T-cell (primary cell): ENCODE data around the gene AQP7. TPM values are rescaled to one million over a fixed set of nuclear protein-coding genes. Genes with fewer than 3 reads are reported as not detected.
A peak's percentile ranks its signal among the peaks of the same experiment; 100 is the strongest.
"Not testable (repeated sequence)": the region's sequence is repeated elsewhere in the genome, so short reads cannot be mapped to it uniquely, and the experiment has no call there.

Source experiments
- ATAC-seq, 4 experiments: fragments of 200-7000 bp in 3 of 4; fragments of 150-1000 bp in 1 of 4; cut with Tn5 transposase; replicated peaks in 1 of 4; 1 replicate in 3 of 4; 2 replicates in 1 of 4; pipeline ENCODE4 v1.10.0; 2021; ENCODE audit warnings: moderate library complexity in 3 of 4, mild to moderate bottlenecking in 2 of 4, moderate number of reproducible peaks in 1 of 4
- CTCF ChIA-PET, 2 donors: fragments of 300-600 bp; sonication (Branson Sonifier 250); formaldehyde crosslinking; loops; one replicate each; lab custom pipeline; 2022; ENCODE audit warnings: antibody characterized with exemption in 2 of 2; lab: Charles Lee
- POLR2A ChIA-PET, 2 donors: fragments of 300-600 bp; sonication (Branson Sonifier 250); formaldehyde crosslinking; loops; one replicate each; lab custom pipeline; 2022; ENCODE audit warnings: antibody characterized with exemption in 2 of 2; lab: Charles Lee
- DNase-seq, 35 experiments: peaks; one replicate each; pipeline versions ENCODE4 v3.0.0 to v3.0.0-alpha.2; 2013 to 2023
- H3K27ac ChIP-seq: one replicate; pipeline ENCODE4 v1.5.1; 2013; ENCODE audit warnings: low read length
- H3K27me3 ChIP-seq, 2 experiments: replicated peaks in 1 of 2; 1 replicate in 1 of 2; 2 replicates in 1 of 2; pipeline versions ENCODE4 v1.6.1 to v1.7.0; 2013; ENCODE audit warnings: low read length in 1 of 2, mixed read lengths in 1 of 2; ENCODE audit not compliant: control insufficient read depth in 2 of 2, insufficient read depth in 2 of 2; ENCODE audit errors: extremely low read depth in 1 of 2
- H3K36me3 ChIP-seq, 2 donors: 1 replicate in 1 of 2; 2 replicates in 1 of 2; pipeline versions ENCODE4 v1.6.1 to v1.7.0; 2013; ENCODE audit warnings: low read length in 1 of 2; ENCODE audit not compliant: control insufficient read depth in 2 of 2, insufficient read depth in 1 of 2; ENCODE audit errors: extremely low read depth in 1 of 2
- H3K4me1 ChIP-seq, 2 experiments: 1 replicate in 1 of 2; 2 replicates in 1 of 2; pipeline versions ENCODE4 v1.6.1 to v1.7.0; 2013; ENCODE audit warnings: low read length in 2 of 2, mixed read lengths in 1 of 2; ENCODE audit not compliant: insufficient read depth in 2 of 2, control insufficient read depth in 1 of 2; ENCODE audit errors: extremely low read depth in 1 of 2
- H3K4me3 ChIP-seq, 2 donors: 1 replicate in 1 of 2; 2 replicates in 1 of 2; pipeline versions ENCODE4 v1.5.1 to v1.7.0; 2013; ENCODE audit warnings: mild to moderate bottlenecking in 2 of 2, low read length in 1 of 2, moderate library complexity in 1 of 2; ENCODE audit not compliant: control insufficient read depth in 1 of 2; ENCODE audit errors: extremely low read depth in 1 of 2
- H3K9me3 ChIP-seq: 2 replicates; pipeline ENCODE4 v1.7.0; 2013
- H3K27ac Mint-ChIP-seq, 2 donors: one replicate each; pipeline ENCODE4 v1.8.0; 2020 to 2021; ENCODE audit warnings: mild to moderate bottlenecking in 2 of 2, mixed read lengths in 2 of 2
- H3K27me3 Mint-ChIP-seq, 2 donors: one replicate each; pipeline ENCODE4 v1.8.0; 2021 to 2022; ENCODE audit warnings: mixed read lengths in 2 of 2
- H3K36me3 Mint-ChIP-seq: one replicate; pipeline ENCODE4 v1.8.0; 2021; ENCODE audit warnings: mixed read lengths
- H3K4me1 Mint-ChIP-seq, 3 donors: one replicate each; pipeline ENCODE4 v1.8.0; 2020 to 2022; ENCODE audit warnings: mixed read lengths in 3 of 3, mild to moderate bottlenecking in 1 of 3
- H3K4me3 Mint-ChIP-seq, 3 donors: one replicate each; pipeline ENCODE4 v1.8.0; 2020 to 2022; ENCODE audit warnings: mild to moderate bottlenecking in 3 of 3, mixed read lengths in 3 of 3, moderate library complexity in 3 of 3
- H3K9me3 Mint-ChIP-seq, 3 donors: one replicate each; pipeline ENCODE4 v1.8.0; 2020 to 2022; ENCODE audit warnings: mixed read lengths in 3 of 3
- WGBS: methylation state at CpG from one replicate; pipeline ENCODE4 v1.1.5; 2013; ENCODE audit warnings: missing lambda C conversion rate; ENCODE audit not compliant: insufficient coverage; 5-methylcytosine and 5-hydroxymethylcytosine counted together
- total RNA-seq, 35 experiments: library from RNA in 6 of 35; stranded (reverse) in 6 of 35; fragments of 120-200 nt in 1 of 35; gene quantifications; one replicate each; pipeline versions ENCODE4 v1.2.1 to v1.2.4 and lab custom pipeline; 2013 to 2026

AQP7 gene
- total RNA-seq, 5 donors from 2014 or later (not counting 1 experiment from before 2014, with no cell fraction given): 0.20 to 1.4 (median 0.44) TPM

DNA sequence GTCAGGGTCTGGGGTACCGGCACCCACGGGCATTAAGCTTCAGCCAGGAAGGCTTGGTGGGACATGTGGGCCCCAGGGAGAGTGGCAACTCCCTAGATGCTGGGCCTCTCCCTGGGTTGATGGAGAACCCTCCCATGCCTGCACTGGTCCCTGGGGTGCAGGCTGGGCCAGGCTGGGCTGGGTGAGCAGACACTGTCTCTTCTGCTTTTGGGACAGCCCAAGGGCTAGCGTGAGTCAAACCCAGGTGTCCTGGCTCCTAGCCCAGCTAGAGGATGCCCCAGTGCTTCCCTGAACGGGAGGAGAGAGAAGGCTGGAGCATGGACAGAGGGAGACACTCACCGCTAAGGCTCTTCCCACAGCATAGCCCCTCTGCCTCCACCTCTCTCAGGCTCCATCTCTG, 5.7 kb upstream of the AQP7 start:
- Mint-ChIP-seq H3K27ac (peak overlapping the region in 1 of 2 donors; percentile 22), H3K4me1 (peaks cover 6% of the 10 kb centered on the region in 3 donors), H3K36me3 (no peaks in the 10 kb centered on the region), H3K27me3 (no peaks in the 10 kb centered on the region), H3K4me3 (no peak overlapping the region), H3K9me3 (no peaks in the 10 kb centered on the region)
- DNase-seq: no peak
- POLR2A ChIA-PET: no interaction called here
- Histone ChIP-seq H3K4me1 (peaks cover 0 to 6% of the 10 kb centered on the region in 2 experiments), H3K27me3 (no peaks in the 10 kb centered on the region), H3K4me3 (no peak overlapping the region), H3K36me3 (no peaks in the 10 kb centered on the region), H3K9me3 (no peaks in the 10 kb centered on the region), H3K27ac (no peak overlapping the region)
- 86% methylated on average over 5 of the region's 5 CpGs for WGBS
- CTCF ChIA-PET: interaction anchor here in 1 of 2 donors (0.7 kb wide), 1 partner anchor 58 kb away, joined by 5 read pairs; no protein-coding TSS in a partner anchor
- no peak for ATAC-seq

DNA sequence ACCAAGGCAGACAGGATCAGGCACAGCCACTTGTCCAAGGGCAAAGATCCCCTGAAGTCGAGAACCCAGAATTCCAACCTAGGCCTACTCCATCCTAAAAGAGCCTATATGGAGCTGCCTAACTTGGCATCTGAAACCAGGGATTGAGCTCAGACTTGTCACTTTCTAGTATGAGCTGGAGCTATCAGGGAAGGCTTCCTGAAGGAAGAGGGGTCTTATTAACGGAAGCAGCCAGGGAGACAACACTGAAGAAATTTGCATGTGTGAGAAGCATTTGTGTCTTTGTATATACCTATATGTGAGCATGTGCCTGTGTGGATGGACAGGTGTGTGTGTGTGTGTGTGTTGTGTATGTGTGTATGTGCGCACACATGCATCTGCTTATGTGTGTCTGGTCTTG, 4.7 kb upstream of the AQP7 start:
- H3K4me1 Mint-ChIP-seq: peaks cover 6 to 7% (median 6%) of the 10 kb centered on the region in 3 donors
- H3K36me3 ChIP-seq: no peaks in the 10 kb centered on the region
- H3K4me1 ChIP-seq: peaks cover 0 to 7% of the 10 kb centered on the region in 2 experiments
- H3K27me3 ChIP-seq: no peaks in the 10 kb centered on the region
- no peak overlapping the region for H3K27ac ChIP-seq
- ChIA-PET POLR2A (interaction anchor here in 1 of 2 donors (0.7 kb wide), 1 partner anchor 120 kb away, joined by 3 read pairs; no protein-coding TSS in a partner anchor), CTCF (interaction anchor here (0.7 to 1.0 kb wide), 4 partner anchors 46 to 67 kb away, joined by 3 to 5 read pairs (median 4); partner anchors contain the start of gene NOL6 (in 1 of the 2))
- no peak overlapping the region for H3K4me3 Mint-ChIP-seq
- H3K9me3 Mint-ChIP-seq: no peaks in the 10 kb centered on the region
- no peak overlapping the region for H3K4me3 ChIP-seq
- H3K27me3 Mint-ChIP-seq: peaks cover 0 to 1% of the 10 kb centered on the region in 2 donors
- no peaks in the 10 kb centered on the region for H3K9me3 ChIP-seq
- no peaks in the 10 kb centered on the region for H3K36me3 Mint-ChIP-seq
- DNase-seq (no peak), ATAC-seq (no peak)
- WGBS: 75% methylated on average over 1 of the region's 3 CpGs
- H3K27ac Mint-ChIP-seq: peak overlapping the region in 1 of 2 donors; percentile 76

GRCh38 chr9:33404788-33405362, 2.5 kb upstream of the AQP7 start:
- Mint-ChIP-seq H3K4me3 (no peak overlapping the region), H3K27me3 (peaks cover 0 to 1% of the 10 kb centered on the region in 2 donors), H3K36me3 (no peaks in the 10 kb centered on the region), H3K9me3 (no peaks in the 10 kb centered on the region), H3K27ac (peak overlapping the region; percentile 20 to 68), H3K4me1 (peaks cover 6 to 7% (median 6%) of the 10 kb centered on the region in 3 donors)
- no peak overlapping the region for H3K27ac ChIP-seq
- H3K27me3 ChIP-seq: no peaks in the 10 kb centered on the region
- WGBS: 90% methylated on average over 1 of the region's 4 CpGs
- no peak overlapping the region for H3K4me3 ChIP-seq
- peaks cover 0 to 7% of the 10 kb centered on the region in 2 experiments for H3K4me1 ChIP-seq
- H3K36me3 ChIP-seq: no peaks in the 10 kb centered on the region
- DNase-seq (no peak), ATAC-seq (no peak)
- ChIA-PET CTCF (interaction anchor here (0.6 to 3.6 kb wide), 5 partner anchors 9 to 69 kb away, joined by 4 to 27 read pairs (median 5); partner anchors contain the start of genes AQP3 (in 1 of the 2) and NOL6 (in 1 of the 2)), POLR2A (interaction anchor here (0.7 to 1.0 kb wide), 2 partner anchors 68 to 69 kb away, joined by 4 to 5 read pairs; partner anchors contain the start of gene NOL6 (in 1 of the 2))
- H3K9me3 ChIP-seq: no peaks in the 10 kb centered on the region

DNA sequence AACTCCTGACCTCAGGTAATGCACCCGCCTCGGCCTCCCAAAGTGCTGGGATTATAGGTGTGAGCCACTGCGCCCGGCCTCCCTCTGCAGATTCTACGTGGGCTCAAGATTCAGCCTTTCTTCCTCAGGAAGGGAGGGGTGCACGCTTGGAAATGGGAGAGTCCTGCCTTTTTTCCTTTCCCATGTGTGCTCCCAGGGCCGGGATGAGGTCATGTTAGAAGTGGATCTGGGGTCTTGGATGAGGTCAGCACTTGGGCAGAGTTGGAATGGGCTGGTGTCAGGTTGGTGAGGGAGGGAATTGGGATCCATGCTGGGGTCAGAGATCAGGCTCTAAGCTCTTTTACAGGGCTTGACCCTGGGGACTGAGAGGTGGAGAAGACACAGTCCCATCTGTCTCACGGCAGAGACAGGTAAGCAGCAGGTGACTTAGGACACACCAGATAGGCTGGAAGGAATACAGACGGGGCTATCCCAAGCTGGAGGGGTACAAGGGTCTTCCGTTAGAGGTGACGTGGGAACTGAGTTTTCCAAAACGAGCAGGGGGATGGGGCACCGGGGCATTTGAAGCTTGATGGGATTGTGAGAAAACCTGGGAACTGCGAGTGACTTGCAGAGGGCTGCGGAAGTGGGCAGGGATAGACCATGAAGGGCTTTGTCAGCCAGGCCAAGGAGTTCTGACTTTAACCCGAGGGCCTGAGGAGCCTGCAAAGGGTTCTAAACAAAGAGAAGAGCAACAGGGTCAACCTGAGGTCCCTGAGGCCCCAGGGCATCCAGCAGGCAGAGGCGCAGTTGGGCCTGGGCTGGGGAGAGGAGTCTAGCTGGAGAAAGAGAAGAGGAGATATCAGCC, 1.8 kb upstream of the AQP7 start:
- H3K4me1 Mint-ChIP-seq: peaks cover 6 to 7% (median 6%) of the 10 kb centered on the region in 3 donors
- H3K27me3 Mint-ChIP-seq: peaks cover 0 to 1% of the 10 kb centered on the region in 2 donors
- no peaks in the 10 kb centered on the region for H3K36me3 Mint-ChIP-seq
- no peak for ATAC-seq
- POLR2A ChIA-PET: interaction anchor here (0.7 to 1.0 kb wide), 2 partner anchors 69 kb away, joined by 4 to 5 read pairs; partner anchors contain the start of gene NOL6 (in 1 of the 2)
- H3K9me3 Mint-ChIP-seq: no peaks in the 10 kb centered on the region
- CTCF ChIA-PET: interaction anchor here (0.6 to 3.6 kb wide), 13 partner anchors 10 to 390 kb away, joined by 3 to 27 read pairs (median 4); partner anchors contain the start of genes AQP3 (in 2 of the 2) and NOL6 (in 1 of the 2)
- H3K27ac ChIP-seq: no peak overlapping the region
- H3K4me3 ChIP-seq: no peak overlapping the region
- WGBS: 89% methylated on average over 17 of the region's 17 CpGs
- H3K9me3 ChIP-seq: no peaks in the 10 kb centered on the region
- H3K27me3 ChIP-seq: no peaks in the 10 kb centered on the region
- no peaks in the 10 kb centered on the region for H3K36me3 ChIP-seq
- H3K4me3 Mint-ChIP-seq: no peak overlapping the region
- peaks cover 0 to 7% of the 10 kb centered on the region in 2 experiments for H3K4me1 ChIP-seq
- H3K27ac Mint-ChIP-seq: peak overlapping the region; percentile 32 to 68
- DNase-seq: no peak

DNA sequence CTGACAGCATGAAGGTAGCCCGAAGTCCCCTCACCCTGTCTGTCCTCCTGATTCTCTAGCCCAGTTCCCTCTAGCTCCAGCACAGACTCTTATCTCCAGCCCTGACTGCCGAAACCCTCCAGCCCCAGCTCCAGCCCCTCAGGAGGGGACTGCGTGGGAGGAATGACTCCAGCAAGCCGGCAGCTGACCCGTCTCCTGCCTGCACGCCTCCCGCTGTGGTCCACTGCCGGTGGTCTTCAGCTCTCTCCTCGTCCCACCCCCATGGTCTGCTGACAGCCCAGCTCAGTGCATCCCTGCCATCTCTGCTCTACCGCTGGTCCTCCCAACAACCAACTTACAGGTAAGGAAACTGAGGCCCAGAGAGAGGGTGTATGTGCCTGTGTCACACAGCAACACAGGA, 559 bp downstream of the AQP7 start:
- DNase-seq, H3K27ac ChIP-seq, H3K27ac Mint-ChIP-seq, H3K4me3 Mint-ChIP-seq, H3K36me3 Mint-ChIP-seq, H3K36me3 ChIP-seq, POLR2A ChIA-PET, H3K4me3 ChIP-seq, H3K27me3 Mint-ChIP-seq, ATAC-seq, H3K9me3 ChIP-seq, H3K9me3 Mint-ChIP-seq, H3K27me3 ChIP-seq, H3K4me1 Mint-ChIP-seq, H3K4me1 ChIP-seq: not testable (repeated sequence)
- CTCF ChIA-PET: interaction anchor here in 1 of 2 donors (3.6 kb wide), 1 partner anchor 64 kb away, joined by 27 read pairs; no protein-coding TSS in a partner anchor
- whole genome bisulfite sequencing: 78% methylated on average over 3 of the region's 10 CpGs

DNA sequence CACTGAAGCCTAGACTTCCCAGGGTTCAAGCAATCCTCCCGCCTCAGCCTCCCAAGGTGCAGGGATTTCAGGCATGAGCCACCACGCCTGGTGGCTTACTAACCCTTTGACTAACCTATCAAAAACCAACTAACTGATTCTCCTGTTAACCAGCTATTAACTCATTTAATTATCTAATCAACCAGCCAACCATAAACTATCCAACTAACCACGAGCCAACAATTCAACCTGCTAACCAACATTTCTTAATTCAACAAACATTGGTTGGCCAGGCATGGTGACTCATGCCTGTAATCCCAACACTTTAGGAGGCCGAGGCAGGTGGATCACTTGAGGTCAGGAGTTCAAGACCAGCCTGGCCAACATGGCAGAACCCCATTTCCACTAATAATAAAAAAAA, 3.3 kb downstream of the AQP7 start:
- H3K4me1 Mint-ChIP-seq, H3K36me3 Mint-ChIP-seq, H3K27me3 Mint-ChIP-seq, H3K4me3 Mint-ChIP-seq, H3K9me3 ChIP-seq, POLR2A ChIA-PET, H3K4me3 ChIP-seq, DNase-seq, H3K27ac ChIP-seq, H3K27ac Mint-ChIP-seq, H3K4me1 ChIP-seq, H3K9me3 Mint-ChIP-seq, H3K27me3 ChIP-seq, H3K36me3 ChIP-seq, ATAC-seq: not testable (repeated sequence)
- 78% methylated on average over 3 of the region's 4 CpGs for WGBS
- CTCF ChIA-PET: interaction anchor here (0.6 to 1.3 kb wide), 3 partner anchors 17 to 75 kb away, joined by 3 to 4 read pairs (median 3); partner anchors contain the start of gene NOL6 (in 1 of the 2)
